HAP-1 (cell line): ENCODE data around the gene FBLL1.
"Not testable (repeated sequence)": the region's sequence is repeated elsewhere in the genome, so short reads cannot be mapped to it uniquely, and the experiment has no call there.

Experiments used
- DNase-seq, 2 experiments: peaks; one replicate each; pipeline ENCODE4 v3.0.0-alpha.2; 2016 to 2020; ENCODE audit warnings: low spot score in 2 of 2
- H3K27me3 ChIP-seq: fragments of 250-450 bp; sonication (Bioruptor Pico); 2 replicates; pipeline ENCODE4 v1.5.1; 2020; ENCODE audit warnings: low read depth, mild to moderate bottlenecking, moderate library complexity
- H3K36me3 ChIP-seq: fragments of 250-450 bp; sonication (Bioruptor Pico); replicated peaks from 2 replicates; pipeline ENCODE4 v1.5.1; 2020; ENCODE audit warnings: mild to moderate bottlenecking
- H3K4me1 ChIP-seq: fragments of 250-450 bp; sonication (Bioruptor Pico); 2 replicates; pipeline ENCODE4 v1.5.1; 2020; ENCODE audit warnings: mild to moderate bottlenecking
- H3K4me3 ChIP-seq: fragments of 250-450 bp; sonication (Bioruptor Pico); 2 replicates; pipeline ENCODE4 v1.5.1; 2020; ENCODE audit warnings: mild to moderate bottlenecking, moderate library complexity
- H3K9me3 ChIP-seq: fragments of 250-450 bp; sonication (Bioruptor Pico); 2 replicates; pipeline ENCODE4 v1.5.1; 2020; ENCODE audit warnings: mild to moderate bottlenecking, moderate library complexity
- in situ Hi-C: fragments of 300-500 bp; cut with MboI; formaldehyde crosslinking; loops from 3 replicates; pipeline ENCODE4 v1.14.3; 2020; ENCODE audit warnings: low sequenced_read_pairs, inconsistent platforms, mixed read lengths

The FBLL1 gene

GRCh38 chr5:168529374-168530234 is 499 bp downstream of the FBLL1 start:
- H3K27me3 ChIP-seq = no peaks in the 10 kb centered on the region
- H3K4me1 ChIP-seq = no peaks in the 10 kb centered on the region
- H3K4me3 ChIP-seq = no peak overlapping the region
- no peak for DNase-seq
- in situ Hi-C loops = no loop called here
- H3K9me3 ChIP-seq = no peaks in the 10 kb centered on the region
- no peaks in the 10 kb centered on the region for H3K36me3 ChIP-seq

GRCh38 chr5:168530621-168531150 is 1.6 kb downstream of the FBLL1 start:
- Histone ChIP-seq H3K4me3 (no peak overlapping the region), H3K4me1 (no peaks in the 10 kb centered on the region), H3K36me3 (no peaks in the 10 kb centered on the region), H3K27me3 (no peaks in the 10 kb centered on the region), H3K9me3 (no peaks in the 10 kb centered on the region)
- in situ Hi-C loops = no loop called here
- no peak for DNase-seq

- no peak for DNase-seq
- H3K4me1 ChIP-seq = no peaks in the 10 kb centered on the region
- no peaks in the 10 kb centered on the region for H3K36me3 ChIP-seq
- H3K9me3 ChIP-seq = no peaks in the 10 kb centered on the region
- in situ Hi-C loops = no loop called here
- no peak overlapping the region for H3K4me3 ChIP-seq
- H3K27me3 ChIP-seq = no peaks in the 10 kb centered on the region
These were observed 2.1 kb downstream of the FBLL1 start for GRCh38 chr5:168531191-168531590.

- in situ Hi-C loops = no loop called here
- DNase-seq = no peak
- no peaks in the 10 kb centered on the region for H3K36me3 ChIP-seq
These were observed 3.1 kb downstream of the FBLL1 start for GRCh38 chr5:168531987-168532864.

GRCh38 chr5:168534351-168534750 is 5.2 kb downstream of the FBLL1 start:
- H3K9me3 ChIP-seq, DNase-seq, H3K4me1 ChIP-seq, in situ Hi-C loops, H3K27me3 ChIP-seq, H3K4me3 ChIP-seq, H3K36me3 ChIP-seq: not testable (repeated sequence)

More at GRCh38 chr5:168531987-168532864, 3.1 kb downstream of the FBLL1 start:
- Histone ChIP-seq H3K27me3 (no peaks in the 10 kb centered on the region), H3K9me3 (no peaks in the 10 kb centered on the region), H3K4me1 (no peaks in the 10 kb centered on the region), H3K4me3 (no peak overlapping the region)

- no peak for DNase-seq
- Histone ChIP-seq H3K27me3 (no peaks in the 10 kb centered on the region), H3K9me3 (no peaks in the 10 kb centered on the region), H3K4me1 (no peaks in the 10 kb centered on the region), H3K36me3 (no peaks in the 10 kb centered on the region), H3K4me3 (no peak overlapping the region)
- in situ Hi-C loops = no loop called here
These were observed 8.1 kb downstream of the FBLL1 start for GRCh38 chr5:168537176-168537575.

- H3K27me3 ChIP-seq = no peaks in the 10 kb centered on the region
- H3K36me3 ChIP-seq = peaks cover 23% of the 10 kb centered on the region
- no peaks in the 10 kb centered on the region for H3K9me3 ChIP-seq
- no peak overlapping the region for H3K4me3 ChIP-seq
- in situ Hi-C loops = no loop called here
- H3K4me1 ChIP-seq = no peaks in the 10 kb centered on the region
- no peak for DNase-seq
These were observed 20.4 kb downstream of the FBLL1 start for GRCh38 chr5:168549554-168549953.

GRCh38 chr5:168550656-168551055 is 21.6 kb downstream of the FBLL1 start:
- DNase-seq = no peak
- H3K9me3 ChIP-seq = no peaks in the 10 kb centered on the region
- no peaks in the 10 kb centered on the region for H3K27me3 ChIP-seq
- peaks cover 29% of the 10 kb centered on the region for H3K36me3 ChIP-seq
- no peaks in the 10 kb centered on the region for H3K4me1 ChIP-seq
- in situ Hi-C loops = no loop called here
- H3K4me3 ChIP-seq = no peak overlapping the region

- DNase-seq = no peak
- Histone ChIP-seq H3K9me3 (no peaks in the 10 kb centered on the region), H3K4me1 (no peaks in the 10 kb centered on the region), H3K27me3 (no peaks in the 10 kb centered on the region), H3K4me3 (no peak overlapping the region), H3K36me3 (peaks cover 44% of the 10 kb centered on the region)
- in situ Hi-C loops = no loop called here
These were observed 23.0 kb downstream of the FBLL1 start for GRCh38 chr5:168552146-168552545.

GRCh38 chr5:168553377-168554130 is 24.4 kb downstream of the FBLL1 start:
- H3K4me1 ChIP-seq = no peaks in the 10 kb centered on the region
- peaks cover 56% of the 10 kb centered on the region for H3K36me3 ChIP-seq
- H3K27me3 ChIP-seq = no peaks in the 10 kb centered on the region
- no peak overlapping the region for H3K4me3 ChIP-seq
- H3K9me3 ChIP-seq = no peaks in the 10 kb centered on the region
- in situ Hi-C loops = no loop called here
- no peak for DNase-seq

GRCh38 chr5:168557389-168557788 is 28.3 kb downstream of the FBLL1 start:
- Histone ChIP-seq H3K4me3 (no peak overlapping the region), H3K4me1 (peaks cover 3% of the 10 kb centered on the region; the same call in 1 of the 2 replicates), H3K9me3 (no peaks in the 10 kb centered on the region), H3K27me3 (no peaks in the 10 kb centered on the region), H3K36me3 (peaks cover 83% of the 10 kb centered on the region)
- in situ Hi-C loops = no loop called here
- DNase-seq = no peak

- H3K36me3 ChIP-seq = peaks cover 57% of the 10 kb centered on the region
- no peak overlapping the region for H3K4me3 ChIP-seq
- no peaks in the 10 kb centered on the region for H3K27me3 ChIP-seq
- H3K4me1 ChIP-seq = peaks cover 5% of the 10 kb centered on the region; the same call in 1 of the 2 replicates
- in situ Hi-C loops = no loop called here
- no peaks in the 10 kb centered on the region for H3K9me3 ChIP-seq
- no peak for DNase-seq
These were observed 33.2 kb downstream of the FBLL1 start for GRCh38 chr5:168562279-168562678.

- H3K36me3 ChIP-seq = peaks cover 56% of the 10 kb centered on the region
- in situ Hi-C loops = no loop called here
- no peaks in the 10 kb centered on the region for H3K9me3 ChIP-seq
- H3K4me3 ChIP-seq = no peak overlapping the region
- no peak for DNase-seq
- H3K27me3 ChIP-seq = no peaks in the 10 kb centered on the region
- peaks cover 5% of the 10 kb centered on the region; the same call in 1 of the 2 replicates for H3K4me1 ChIP-seq
These were observed 34.9 kb downstream of the FBLL1 start for GRCh38 chr5:168563959-168564358.
